ENCODE data around the gene TGM5. TPM values are rescaled to one million over a fixed set of nuclear protein-coding genes. Genes with fewer than 3 reads are reported as not detected.
A peak's percentile ranks its signal among the peaks of the same experiment; 100 is the strongest.
"Not testable (repeated sequence)": the region's sequence is repeated elsewhere in the genome, so short reads cannot be mapped to it uniquely, and the experiment has no call there.

TGM5 gene
- total and polyA plus RNA-seq, 2 experiments from 2014 or later, result not detected

DNA sequence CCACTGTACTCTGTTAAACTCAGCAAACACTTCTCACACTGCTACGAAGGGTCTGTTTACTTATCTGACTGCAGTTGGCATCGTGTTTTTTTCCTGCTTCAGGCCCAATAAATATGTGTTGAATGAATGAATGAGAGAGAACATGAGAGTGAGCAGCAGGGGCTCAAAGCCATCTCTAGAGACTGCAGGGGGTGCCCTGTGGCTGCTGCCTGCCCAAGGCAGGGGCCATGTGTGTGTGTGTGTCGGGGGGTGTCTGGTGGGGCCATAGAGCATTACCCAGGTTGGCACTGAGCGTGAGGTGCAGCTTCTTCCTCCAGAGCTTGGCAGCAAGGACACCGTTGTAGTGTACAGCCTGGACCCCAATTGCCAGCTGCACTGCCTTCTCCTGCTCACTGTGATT lies 60.7 kb downstream of the TGM5 start:
- Histone ChIP-seq H3K9me2 (ENCODE audit: insufficient read depth) (no peaks in the 10 kb centered on the region), H3F3A (ENCODE audit: insufficient read depth) (no peaks in the 10 kb centered on the region), H3K27ac (no peak overlapping the region), H3K4me2 (ENCODE audit: unreplicated experiment) (no peak overlapping the region), H3K9me3 (ENCODE audit: low read depth) (no peaks in the 10 kb centered on the region), H3K9ac (no peak overlapping the region), H2AFZ (no peak overlapping the region), H3K36me3 (ENCODE audit: low read depth) (no peaks in the 10 kb centered on the region), H3K79me2 (ENCODE audit: insufficient read depth) (no peaks in the 10 kb centered on the region), H3K27me3 (replicated peaks; ENCODE audit: insufficient read depth) (peaks cover 27% of the 10 kb centered on the region), H3K4me3 (no peak overlapping the region), H3K4me1 (ENCODE audit: insufficient read depth) (no peaks in the 10 kb centered on the region), H4K20me1 (ENCODE audit: insufficient read depth) (no peaks in the 10 kb centered on the region)
- 59 to 71% methylated on average over 5 of the region's 5 CpGs for WGBS, 2 experiments (ENCODE audit: low coverage in 1 of 2, low lambda C conversion rate in 2 of 2, missing lambda C conversion rate in 2 of 2)
- no peak for DNase-seq
- in situ Hi-C loops (cut with MboI), result no loop called here
- no peak for TF ChIP-seq EZH2 (IDR thresholded peaks at IDR 0.05; ENCODE audit: insufficient read depth, poor library complexity, severe bottlenecking)
- TF ChIP-seq EZH2phosphoT487 (IDR thresholded peaks at IDR 0.05; ENCODE audit: insufficient read depth, low read depth), result no peak

GRCh38 chr15:43204016-43204901 lies 62.5 kb downstream of the TGM5 start:
- no peaks in the 10 kb centered on the region for H3K9me2 ChIP-seq (ENCODE audit: insufficient read depth)
- no peaks in the 10 kb centered on the region for H3F3A ChIP-seq (ENCODE audit: insufficient read depth)
- DNase-seq, result peak; percentile 86
- 27% methylated on average over 8 of the region's 8 CpGs for WGBS, 2 experiments (ENCODE audit: low coverage in 1 of 2, low lambda C conversion rate in 2 of 2, missing lambda C conversion rate in 2 of 2)
- no peak overlapping the region for H3K9ac ChIP-seq
- H3K4me3 ChIP-seq, result no peak overlapping the region
- H3K9me3 ChIP-seq (ENCODE audit: low read depth), result no peaks in the 10 kb centered on the region
- no peak overlapping the region for H3K4me2 ChIP-seq (ENCODE audit: unreplicated experiment)
- no peak overlapping the region for H2AFZ ChIP-seq
- H3K4me1 ChIP-seq (ENCODE audit: insufficient read depth), result no peaks in the 10 kb centered on the region
- no peaks in the 10 kb centered on the region for H3K36me3 ChIP-seq (ENCODE audit: low read depth)
- peaks cover 14% of the 10 kb centered on the region; the same call in 1 of the 2 replicates for H3K27me3 ChIP-seq (replicated peaks; ENCODE audit: insufficient read depth)
- H3K79me2 ChIP-seq (ENCODE audit: insufficient read depth), result no peaks in the 10 kb centered on the region
- no peak overlapping the region for H3K27ac ChIP-seq
- H4K20me1 ChIP-seq (ENCODE audit: insufficient read depth), result no peaks in the 10 kb centered on the region
- in situ Hi-C loops (cut with MboI), result no loop called here
- TF ChIP-seq EZH2 (IDR thresholded peaks at IDR 0.05; ENCODE audit: insufficient read depth, poor library complexity, severe bottlenecking) (no peak), EZH2phosphoT487 (IDR thresholded peaks at IDR 0.05; ENCODE audit: insufficient read depth, low read depth) (no peak)

DNA sequence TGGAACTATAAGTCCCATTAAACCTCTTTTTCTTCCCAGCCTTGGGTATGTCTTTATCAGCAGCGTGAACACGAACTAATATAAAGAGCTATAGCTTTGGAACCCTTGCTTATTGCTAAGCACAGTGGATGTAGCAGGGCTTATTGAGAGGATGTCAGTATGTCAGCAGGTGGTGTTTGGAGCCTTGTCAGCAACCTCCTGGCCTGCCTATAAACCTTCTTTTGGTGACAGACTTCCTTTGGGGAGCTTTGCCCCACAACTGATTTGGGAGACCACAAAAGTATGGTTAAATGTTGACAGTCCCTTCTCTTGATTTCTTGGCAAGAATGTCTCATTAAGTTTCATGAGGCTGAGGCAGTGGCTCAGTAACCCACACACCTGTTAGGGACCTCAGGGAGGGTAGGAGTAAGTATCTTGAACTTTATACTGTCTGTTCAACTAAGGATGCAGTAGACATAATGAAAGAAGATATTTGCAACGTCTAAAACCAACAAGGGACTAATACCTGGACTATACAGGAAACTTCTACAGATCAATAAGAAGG lies 66.7 kb downstream of the TGM5 start:
- in situ Hi-C loops (cut with MboI), result no loop called here
- DNase-seq, result no peak
- Histone ChIP-seq H3K27ac (no peak overlapping the region), H3K9ac (no peak overlapping the region), H4K20me1 (ENCODE audit: insufficient read depth) (no peaks in the 10 kb centered on the region), H3F3A (ENCODE audit: insufficient read depth) (no peaks in the 10 kb centered on the region; the same call in 1 of the 2 replicates), H3K27me3 (replicated peaks; ENCODE audit: insufficient read depth) (no peaks in the 10 kb centered on the region), H3K9me3 (ENCODE audit: low read depth) (no peaks in the 10 kb centered on the region), H3K4me3 (no peak overlapping the region), H3K79me2 (ENCODE audit: insufficient read depth) (no peaks in the 10 kb centered on the region), H3K9me2 (ENCODE audit: insufficient read depth) (no peaks in the 10 kb centered on the region), H2AFZ (no peak overlapping the region), H3K4me2 (ENCODE audit: unreplicated experiment) (no peak overlapping the region), H3K4me1 (ENCODE audit: insufficient read depth) (no peaks in the 10 kb centered on the region), H3K36me3 (ENCODE audit: low read depth) (peaks cover 10% of the 10 kb centered on the region)
- TF ChIP-seq EZH2 (IDR thresholded peaks at IDR 0.05; ENCODE audit: insufficient read depth, poor library complexity, severe bottlenecking), result no peak
- no peak for TF ChIP-seq EZH2phosphoT487 (IDR thresholded peaks at IDR 0.05; ENCODE audit: insufficient read depth, low read depth)
- WGBS, 2 experiments (ENCODE audit: low coverage in 1 of 2, low lambda C conversion rate in 2 of 2, missing lambda C conversion rate in 2 of 2), result 81 to 83% methylated on average over 3 of the region's 3 CpGs

DNA sequence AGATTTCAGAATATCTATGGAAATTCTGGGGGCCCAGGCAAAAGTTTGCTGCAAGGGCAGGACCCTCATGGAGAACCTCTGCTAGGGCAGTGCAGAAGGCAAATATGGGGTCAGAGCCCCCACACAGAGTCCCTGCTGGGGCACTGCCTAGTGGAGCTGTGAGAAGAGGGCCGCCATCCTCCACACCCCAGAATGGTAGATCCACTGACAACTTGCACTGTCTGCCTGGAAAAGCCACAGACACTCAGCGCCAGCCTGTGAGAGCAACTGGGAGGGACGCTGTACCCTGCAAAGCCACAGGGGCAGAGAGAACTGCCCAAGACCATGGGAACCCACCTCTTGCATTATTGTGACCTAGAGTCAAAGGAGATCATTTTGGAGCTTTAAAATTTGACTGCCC lies 67.7 kb downstream of the TGM5 start:
- Histone ChIP-seq H3K27ac (no peak overlapping the region), H3K4me2 (ENCODE audit: unreplicated experiment) (no peak overlapping the region), H3K27me3 (replicated peaks; ENCODE audit: insufficient read depth) (no peaks in the 10 kb centered on the region), H3K9ac (no peak overlapping the region), H2AFZ (no peak overlapping the region), H3K9me3 (ENCODE audit: low read depth) (no peaks in the 10 kb centered on the region), H3F3A (ENCODE audit: insufficient read depth) (no peaks in the 10 kb centered on the region; the same call in 1 of the 2 replicates), H3K79me2 (ENCODE audit: insufficient read depth) (no peaks in the 10 kb centered on the region), H3K36me3 (ENCODE audit: low read depth) (peaks cover 20% of the 10 kb centered on the region), H3K4me1 (ENCODE audit: insufficient read depth) (no peaks in the 10 kb centered on the region), H3K9me2 (ENCODE audit: insufficient read depth) (no peaks in the 10 kb centered on the region), H3K4me3 (no peak overlapping the region), H4K20me1 (ENCODE audit: insufficient read depth) (no peaks in the 10 kb centered on the region)
- no peak for TF ChIP-seq EZH2 (IDR thresholded peaks at IDR 0.05; ENCODE audit: insufficient read depth, poor library complexity, severe bottlenecking)
- no peak for TF ChIP-seq EZH2phosphoT487 (IDR thresholded peaks at IDR 0.05; ENCODE audit: insufficient read depth, low read depth)
- in situ Hi-C loops (cut with MboI), result no loop called here
- DNase-seq, result no peak
- WGBS, 2 experiments (ENCODE audit: low coverage in 1 of 2, low lambda C conversion rate in 2 of 2, missing lambda C conversion rate in 2 of 2), result 85 to 90% methylated on average over 3 of the region's 3 CpGs

DNA sequence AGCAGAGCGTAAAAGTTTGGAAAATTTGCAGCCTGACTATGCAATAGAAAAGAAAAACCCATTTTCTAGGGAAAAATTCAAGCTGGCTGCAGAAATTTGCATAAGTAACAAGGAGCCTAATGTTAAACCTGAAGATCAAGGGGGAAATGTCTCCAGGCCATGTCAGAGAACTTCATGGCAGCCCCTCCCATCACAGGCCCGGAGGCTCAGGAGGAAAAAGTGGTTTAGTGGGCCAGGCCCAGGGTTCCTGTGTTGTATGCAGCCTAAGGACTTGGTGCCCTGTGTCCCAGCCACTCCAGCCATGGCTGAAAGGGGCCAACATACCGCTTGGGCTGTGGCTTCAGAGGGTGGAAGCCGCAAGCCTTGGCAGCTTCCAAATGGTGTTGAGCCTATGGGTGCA lies 68.2 kb downstream of the TGM5 start:
- H3K4me1 ChIP-seq (ENCODE audit: insufficient read depth); H3K9me3 ChIP-seq (ENCODE audit: low read depth); H4K20me1 ChIP-seq (ENCODE audit: insufficient read depth); DNase-seq; H3K9ac ChIP-seq; H3K27me3 ChIP-seq (replicated peaks; ENCODE audit: insufficient read depth); H3K4me2 ChIP-seq (ENCODE audit: unreplicated experiment); H2AFZ ChIP-seq; in situ Hi-C loops (cut with MboI); H3K79me2 ChIP-seq (ENCODE audit: insufficient read depth); H3F3A ChIP-seq (ENCODE audit: insufficient read depth); H3K27ac ChIP-seq; H3K9me2 ChIP-seq (ENCODE audit: insufficient read depth); H3K4me3 ChIP-seq: not testable (repeated sequence)
- 93 to 98% methylated on average over 4 of the region's 4 CpGs for WGBS, 2 experiments (ENCODE audit: low coverage in 1 of 2, low lambda C conversion rate in 2 of 2, missing lambda C conversion rate in 2 of 2)
- H3K36me3 ChIP-seq (ENCODE audit: low read depth), result peaks cover 23% of the 10 kb centered on the region

GRCh38 chr15:43197773-43198172 lies 69.0 kb downstream of the TGM5 start:
- peaks cover 29% of the 10 kb centered on the region for H3K36me3 ChIP-seq (ENCODE audit: low read depth)
- H3K27me3 ChIP-seq (replicated peaks; ENCODE audit: insufficient read depth); H3K79me2 ChIP-seq (ENCODE audit: insufficient read depth); H3K27ac ChIP-seq; H3K4me3 ChIP-seq; H3K9me3 ChIP-seq (ENCODE audit: low read depth); DNase-seq; H3F3A ChIP-seq (ENCODE audit: insufficient read depth); H3K4me2 ChIP-seq (ENCODE audit: unreplicated experiment); in situ Hi-C loops (cut with MboI); H2AFZ ChIP-seq; H4K20me1 ChIP-seq (ENCODE audit: insufficient read depth); H3K9me2 ChIP-seq (ENCODE audit: insufficient read depth); H3K9ac ChIP-seq; H3K4me1 ChIP-seq (ENCODE audit: insufficient read depth): not testable (repeated sequence)
- 93 to 94% methylated on average over 3 of the region's 3 CpGs for WGBS, 2 experiments (ENCODE audit: low coverage in 1 of 2, low lambda C conversion rate in 2 of 2, missing lambda C conversion rate in 2 of 2)
